Muscle of leg (tissue), 11 donors: ENCODE data around the gene DNAAF8. TPM values are rescaled to one million over a fixed set of nuclear protein-coding genes. Genes with fewer than 3 reads are reported as not detected.

ENCODE experiments used
- DNase-seq: peaks from one replicate; pipeline ENCODE4 v3.0.0; 2013
- H3K27ac ChIP-seq: one replicate; pipeline ENCODE4 v1.5.1; 2013; ENCODE audit warnings: mild to moderate bottlenecking, low read length, control low read depth
- H3K27me3 ChIP-seq: one replicate; pipeline ENCODE4 v1.6.1; 2013; ENCODE audit warnings: low read length; ENCODE audit not compliant: control insufficient read depth, insufficient read depth
- H3K36me3 ChIP-seq: one replicate; pipeline ENCODE4 v1.6.1; 2013; ENCODE audit warnings: low read length; ENCODE audit not compliant: control insufficient read depth, insufficient read depth
- H3K4me1 ChIP-seq: one replicate; pipeline ENCODE4 v1.6.1; 2013; ENCODE audit warnings: low read length; ENCODE audit not compliant: control insufficient read depth, insufficient read depth
- H3K4me3 ChIP-seq: one replicate; pipeline ENCODE4 v1.5.1; 2013; ENCODE audit warnings: low read length, control low read depth
- H3K9me3 ChIP-seq: replicated peaks from 2 replicates; pipeline ENCODE4 v1.6.1; 2013; ENCODE audit warnings: low read depth, low read length; ENCODE audit not compliant: control insufficient read depth
- WGBS: methylation state at CpG from one replicate; pipeline ENCODE4 v1.1.5; 2013; ENCODE audit warnings: missing lambda C conversion rate; ENCODE audit not compliant: insufficient coverage; 5-methylcytosine and 5-hydroxymethylcytosine counted together
- polyA plus RNA-seq, 8 donors: library from polyadenylated mRNA; unstranded; fragments of 120-200 nt; gene quantifications; one replicate each; pipeline versions ENCODE4 v1.2.1 to v1.2.3, GENCODE V29; 2013; ENCODE audit warnings: inconsistent platforms in 1 of 8, low replicate concordance in 1 of 8; ENCODE audit not compliant: insufficient read length in 8 of 8, insufficient read depth in 1 of 8
- total RNA-seq: library from RNA; stranded (reverse); fragments of 120-200 nt; gene quantifications from one replicate; pipeline ENCODE4 v1.2.4, GENCODE V29; 2013

The DNAAF8 gene
- total and polyA plus RNA-seq, 9 donors, result 0.46 to 1.4 (median 0.69) TPM

- peak; percentile 15 for DNase-seq
- H3K27ac ChIP-seq, result no peak overlapping the region
- peaks cover 56% of the 10 kb centered on the region for H3K36me3 ChIP-seq
- peaks cover 30% of the 10 kb centered on the region for H3K4me1 ChIP-seq
- H3K4me3 ChIP-seq, result no peak overlapping the region
- no peaks in the 10 kb centered on the region for H3K9me3 ChIP-seq
- WGBS, result 76% methylated on average over 29 of the region's 31 CpGs
- no peaks in the 10 kb centered on the region for H3K27me3 ChIP-seq
Measured at GRCh38 chr16:4689864-4690704, 44.3 kb upstream of the DNAAF8 start.

GRCh38 chr16:4690946-4691665, 43.2 kb upstream of the DNAAF8 start:
- Histone ChIP-seq H3K36me3 (peaks cover 57% of the 10 kb centered on the region), H3K4me3 (no peak overlapping the region), H3K4me1 (peaks cover 40% of the 10 kb centered on the region), H3K27ac (no peak overlapping the region), H3K9me3 (no peaks in the 10 kb centered on the region), H3K27me3 (no peaks in the 10 kb centered on the region)
- DNase-seq, result peak; percentile 13
- 69% methylated on average over 19 of the region's 19 CpGs for WGBS

GRCh38 chr16:4691666-4692412, 42.5 kb upstream of the DNAAF8 start:
- Histone ChIP-seq H3K27me3 (no peaks in the 10 kb centered on the region), H3K27ac (no peak overlapping the region), H3K4me1 (peaks cover 42% of the 10 kb centered on the region), H3K9me3 (no peaks in the 10 kb centered on the region), H3K4me3 (no peak overlapping the region), H3K36me3 (peaks cover 56% of the 10 kb centered on the region)
- WGBS, result 86% methylated on average over 14 of the region's 20 CpGs
- DNase-seq, result peak; percentile 25

GRCh38 chr16:4692460-4693295, 41.7 kb upstream of the DNAAF8 start:
- peak overlapping the region; percentile 65 for H3K4me3 ChIP-seq
- H3K27ac ChIP-seq, result peak overlapping the region; percentile 78
- H3K9me3 ChIP-seq, result no peaks in the 10 kb centered on the region
- H3K36me3 ChIP-seq, result peaks cover 58% of the 10 kb centered on the region
- peak; percentile 35 for DNase-seq
- 10% methylated on average over 26 of the region's 31 CpGs for WGBS
- H3K4me1 ChIP-seq, result peaks cover 42% of the 10 kb centered on the region
- H3K27me3 ChIP-seq, result no peaks in the 10 kb centered on the region

- DNase-seq, result peak; percentile 99
- peak within 1 kb of the TSS; percentile 78 for H3K27ac ChIP-seq
- H3K27me3 ChIP-seq, result no peaks in the 10 kb centered on the region
- H3K9me3 ChIP-seq, result no peaks in the 10 kb centered on the region
- H3K4me3 ChIP-seq, result peak within 1 kb of the TSS; percentile 83
- under 1% methylated on average over 91 of the region's 91 CpGs for WGBS
- peaks cover 58% of the 10 kb centered on the region for H3K36me3 ChIP-seq
- H3K4me1 ChIP-seq, result peaks cover 42% of the 10 kb centered on the region
Measured at GRCh38 chr16:4693296-4693955, 40.9 kb upstream of the DNAAF8 start, which contains the start of gene NUDT16L1. Gene NUDT16L1 (plus strand): TSS chr16:4693562. CDS start chr16:4693727, 165 bp downstream.

- Histone ChIP-seq H3K4me3 (peak overlapping the region; percentile 83), H3K36me3 (peaks cover 58% of the 10 kb centered on the region), H3K9me3 (no peaks in the 10 kb centered on the region), H3K27me3 (no peaks in the 10 kb centered on the region), H3K4me1 (peaks cover 42% of the 10 kb centered on the region), H3K27ac (peak overlapping the region; percentile 59)
- WGBS, result under 1% methylated on average over 48 of the region's 54 CpGs
- peak; percentile 76 for DNase-seq
Measured at GRCh38 chr16:4693956-4694641, 40.2 kb upstream of the DNAAF8 start.

- Histone ChIP-seq H3K9me3 (no peaks in the 10 kb centered on the region), H3K27ac (no peak overlapping the region), H3K27me3 (no peaks in the 10 kb centered on the region), H3K4me3 (peak overlapping the region; percentile 83), H3K36me3 (peaks cover 58% of the 10 kb centered on the region), H3K4me1 (peaks cover 42% of the 10 kb centered on the region)
- peak; percentile 35 for DNase-seq
- 35% methylated on average over 20 of the region's 26 CpGs for WGBS
Measured at GRCh38 chr16:4694642-4695451, 39.5 kb upstream of the DNAAF8 start.

- 43% methylated on average over 7 of the region's 12 CpGs for WGBS
- no peaks in the 10 kb centered on the region for H3K27me3 ChIP-seq
- no peak overlapping the region for H3K4me3 ChIP-seq
- no peak overlapping the region for H3K27ac ChIP-seq
- peaks cover 58% of the 10 kb centered on the region for H3K36me3 ChIP-seq
- H3K9me3 ChIP-seq, result no peaks in the 10 kb centered on the region
- peak; percentile 17 for DNase-seq
- peaks cover 42% of the 10 kb centered on the region for H3K4me1 ChIP-seq
Measured at GRCh38 chr16:4695473-4696171, 38.7 kb upstream of the DNAAF8 start.
